Neural crest cell (in vitro differentiated cells): ENCODE results near the gene HTR1B. TPM values are rescaled to one million over a fixed set of nuclear protein-coding genes. Genes with fewer than 3 reads are reported as not detected.

Experiments
- DNase-seq: peaks from one replicate; pipeline ENCODE4 v3.0.0; 2021; ENCODE audit warnings: low read depth, mixed read lengths, low spot score
- H3K27ac Mint-ChIP-seq: one replicate; pipeline ENCODE4 v1.8.0; 2021; ENCODE audit warnings: mild to moderate bottlenecking, mixed read lengths; ENCODE audit not compliant: unreplicated experiment
- H3K27me3 Mint-ChIP-seq: 2 replicates; pipeline ENCODE4 v1.8.0; 2021; ENCODE audit warnings: low read depth, mild to moderate bottlenecking, mixed read lengths
- H3K36me3 Mint-ChIP-seq: 2 replicates; pipeline ENCODE4 v1.8.0; 2021; ENCODE audit warnings: low read depth, mild to moderate bottlenecking, mixed read lengths
- H3K4me1 Mint-ChIP-seq: 2 replicates; pipeline ENCODE4 v1.8.0; 2021; ENCODE audit warnings: mixed read lengths
- H3K4me3 Mint-ChIP-seq: one replicate; pipeline ENCODE4 v1.8.0; 2021; ENCODE audit warnings: mild to moderate bottlenecking, mixed read lengths
- H3K9me3 Mint-ChIP-seq: 2 replicates; pipeline ENCODE4 v1.8.0; 2021; ENCODE audit warnings: mixed read lengths
- total RNA-seq: library from RNA; stranded (reverse); gene quantifications from 2 replicates; pipeline ENCODE4 v1.2.1, GENCODE V29; 2021
- TF ChIP-seq, protein P1 (sequence below): fragments of 200-600 bp; sonication (generic); conservative IDR thresholded peaks from 2 replicates; pipeline ENCODE4 v1.5.0; 2021; ENCODE audit warnings: antibody characterized with exemption, mild to moderate bottlenecking

HTR1B gene
- total RNA-seq, 1 donor from 2014 or later, result 0.16 TPM

DNA sequence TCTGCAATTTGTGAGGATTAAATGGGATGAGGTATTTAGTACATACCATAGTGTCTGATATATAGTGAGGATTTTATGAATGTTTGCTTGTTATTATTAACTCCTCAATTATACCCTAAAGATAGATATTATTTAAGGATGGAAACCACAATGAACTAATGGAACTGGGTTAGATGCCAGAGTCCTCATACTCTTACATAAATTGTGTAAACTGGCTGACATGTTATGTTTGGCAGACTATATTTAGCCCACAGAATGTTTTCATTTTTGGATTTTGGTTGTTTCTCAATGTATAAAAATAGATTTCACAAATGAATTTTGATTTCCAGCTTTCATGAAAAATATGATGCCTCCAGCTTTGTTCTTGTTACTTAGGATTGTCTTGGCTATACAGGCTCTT, 37.6 kb downstream of the HTR1B start:
- Mint-ChIP-seq H3K27ac (no peak overlapping the region), H3K4me1 (no peaks in the 10 kb centered on the region), H3K36me3 (no peaks in the 10 kb centered on the region), H3K9me3 (peaks cover 1% of the 10 kb centered on the region), H3K27me3 (no peaks in the 10 kb centered on the region), H3K4me3 (no peak overlapping the region)
- TF ChIP-seq, protein P1, sequence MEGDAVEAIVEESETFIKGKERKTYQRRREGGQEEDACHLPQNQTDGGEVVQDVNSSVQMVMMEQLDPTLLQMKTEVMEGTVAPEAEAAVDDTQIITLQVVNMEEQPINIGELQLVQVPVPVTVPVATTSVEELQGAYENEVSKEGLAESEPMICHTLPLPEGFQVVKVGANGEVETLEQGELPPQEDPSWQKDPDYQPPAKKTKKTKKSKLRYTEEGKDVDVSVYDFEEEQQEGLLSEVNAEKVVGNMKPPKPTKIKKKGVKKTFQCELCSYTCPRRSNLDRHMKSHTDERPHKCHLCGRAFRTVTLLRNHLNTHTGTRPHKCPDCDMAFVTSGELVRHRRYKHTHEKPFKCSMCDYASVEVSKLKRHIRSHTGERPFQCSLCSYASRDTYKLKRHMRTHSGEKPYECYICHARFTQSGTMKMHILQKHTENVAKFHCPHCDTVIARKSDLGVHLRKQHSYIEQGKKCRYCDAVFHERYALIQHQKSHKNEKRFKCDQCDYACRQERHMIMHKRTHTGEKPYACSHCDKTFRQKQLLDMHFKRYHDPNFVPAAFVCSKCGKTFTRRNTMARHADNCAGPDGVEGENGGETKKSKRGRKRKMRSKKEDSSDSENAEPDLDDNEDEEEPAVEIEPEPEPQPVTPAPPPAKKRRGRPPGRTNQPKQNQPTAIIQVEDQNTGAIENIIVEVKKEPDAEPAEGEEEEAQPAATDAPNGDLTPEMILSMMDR, result no peak
- no peak for DNase-seq

DNA sequence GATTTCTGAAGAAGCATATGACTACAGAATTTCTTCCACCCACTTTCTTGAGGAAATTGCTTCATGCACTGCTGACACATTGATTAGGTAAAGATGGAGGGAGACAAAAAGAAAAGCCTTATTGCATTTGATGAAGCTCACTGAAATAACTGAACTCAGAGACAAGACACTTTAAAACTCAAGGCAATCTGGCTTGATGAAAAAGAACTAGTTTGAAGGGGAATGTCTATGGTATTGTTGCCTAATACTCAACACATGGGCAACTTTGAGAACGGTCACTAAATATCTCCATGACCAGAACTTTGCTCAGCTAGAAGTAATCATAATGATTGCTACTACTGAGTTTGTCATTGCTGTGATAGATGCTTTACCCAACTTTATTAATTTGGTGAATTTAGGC, 38.1 kb downstream of the HTR1B start:
- Mint-ChIP-seq H3K36me3 (no peaks in the 10 kb centered on the region), H3K4me1 (no peaks in the 10 kb centered on the region), H3K4me3 (no peak overlapping the region), H3K27ac (no peak overlapping the region), H3K9me3 (peaks cover 3% of the 10 kb centered on the region), H3K27me3 (no peaks in the 10 kb centered on the region)
- no peak for DNase-seq
- TF ChIP-seq, protein P1, result no peak

DNA sequence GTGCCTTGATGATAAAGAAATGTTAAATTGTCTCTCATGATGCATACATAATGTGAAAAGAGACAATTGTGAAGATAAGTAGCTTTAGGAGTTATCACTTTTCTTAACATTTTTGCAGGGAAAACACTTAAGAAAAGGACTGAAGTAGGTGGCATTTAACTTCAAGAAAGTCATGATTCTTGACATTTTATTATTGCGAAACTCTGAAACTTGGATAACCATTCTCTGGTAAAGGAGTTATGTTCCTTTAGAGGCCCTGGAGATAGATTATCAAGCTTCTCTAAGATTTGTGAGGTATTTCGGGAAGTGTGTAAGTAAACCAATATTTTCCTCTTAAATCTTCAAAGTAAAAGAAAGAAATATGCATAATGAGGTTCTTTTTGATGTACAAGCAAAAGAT, 38.5 kb downstream of the HTR1B start:
- TF ChIP-seq, protein P1, result no peak
- Mint-ChIP-seq H3K4me3 (no peak overlapping the region), H3K36me3 (no peaks in the 10 kb centered on the region), H3K27ac (no peak overlapping the region), H3K27me3 (no peaks in the 10 kb centered on the region), H3K4me1 (no peaks in the 10 kb centered on the region), H3K9me3 (peaks cover 5% of the 10 kb centered on the region)
- DNase-seq, result no peak

DNA sequence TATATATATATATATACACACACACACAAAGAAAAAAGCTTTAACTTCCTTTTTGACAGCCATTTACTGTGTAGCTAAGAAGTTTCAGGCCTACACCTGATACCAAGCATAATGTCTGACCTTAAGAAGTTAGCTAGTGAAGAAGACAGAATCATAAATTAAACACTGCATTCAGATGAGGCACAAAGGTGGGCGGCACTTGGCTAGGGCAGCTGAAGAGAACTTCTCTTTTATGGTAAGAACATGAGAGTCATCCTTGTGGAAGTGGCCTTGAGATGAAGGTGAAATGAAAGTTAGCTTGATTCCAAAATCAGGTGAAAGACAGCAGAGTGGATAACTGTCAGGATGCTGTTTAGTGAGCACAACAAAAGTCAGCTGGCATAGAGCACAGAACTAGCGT, 46.5 kb downstream of the HTR1B start:
- no peak overlapping the region for H3K4me3 Mint-ChIP-seq
- H3K9me3 Mint-ChIP-seq, result peaks cover 5% of the 10 kb centered on the region
- H3K27ac Mint-ChIP-seq, result no peak overlapping the region
- TF ChIP-seq, protein P1, result no peak
- DNase-seq, result no peak
- H3K27me3 Mint-ChIP-seq, result no peaks in the 10 kb centered on the region
- no peaks in the 10 kb centered on the region for H3K4me1 Mint-ChIP-seq
- H3K36me3 Mint-ChIP-seq, result no peaks in the 10 kb centered on the region

DNA sequence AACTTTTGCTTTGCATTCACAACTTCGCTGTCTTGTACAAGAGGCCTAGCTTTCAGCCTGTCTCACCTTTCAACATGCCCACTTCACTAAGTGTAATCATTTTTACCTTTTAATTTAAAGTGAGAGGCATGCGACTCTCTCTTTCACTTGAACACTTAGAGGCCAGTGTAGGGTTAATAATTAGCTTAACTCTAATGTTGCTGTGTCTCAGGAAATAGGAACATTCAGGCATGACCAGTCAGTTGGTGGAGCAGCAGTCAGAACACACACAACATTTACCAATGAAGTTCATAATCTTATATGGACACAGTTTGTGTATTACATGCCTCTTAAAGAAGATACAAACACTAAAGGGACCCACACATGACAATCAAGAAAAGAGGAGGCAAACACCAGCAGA, 47.6 kb downstream of the HTR1B start:
- Mint-ChIP-seq H3K27ac (no peak overlapping the region), H3K9me3 (peaks cover 5% of the 10 kb centered on the region), H3K27me3 (no peaks in the 10 kb centered on the region), H3K4me3 (no peak overlapping the region), H3K4me1 (no peaks in the 10 kb centered on the region), H3K36me3 (no peaks in the 10 kb centered on the region)
- TF ChIP-seq, protein P1, result no peak
- DNase-seq, result no peak

Other genes with a start within 250 kb of the HTR1B start
- 0.44 and 0.64 TPM in 2 replicates for gene MEI4, start 189.5 kb upstream of the HTR1B start, total RNA-seq